GM12878 (cell line): ENCODE results near the gene CSHL1. TPM values are rescaled to one million over a fixed set of nuclear protein-coding genes. Genes with fewer than 3 reads are reported as not detected.
"Not testable (repeated sequence)": the region's sequence is repeated elsewhere in the genome, so short reads cannot be mapped to it uniquely, and the experiment has no call there.

Experiments
- ATAC-seq: fragments of 200-7000 bp; cut with Tn5 transposase; 3 replicates; pipeline ENCODE4 v1.9.1; 2020; ENCODE audit warnings: mild to moderate bottlenecking, moderate library complexity
- BruUV-seq: library from RNA; stranded (reverse); fragments of 400-500 nt; replicated peaks from 2 replicates; lab custom pipeline; 2021; lab: Mats Ljungman, UMichigan
- CTCF ChIA-PET: fragments of 300-600 bp; sonication (Branson Sonifier 250); formaldehyde crosslinking; extraction: SDS; loops from one replicate; lab custom pipeline; 2021; ENCODE audit warnings: inconsistent platforms; lab: Yijun Ruan, JAX
- POLR2A ChIA-PET: fragments of 350-600 bp; formaldehyde crosslinking; extraction: SDS; loops from one replicate; lab custom pipeline; 2021; ENCODE audit warnings: inconsistent platforms; lab: Charles Lee
- RAD21 ChIA-PET: fragments of 300-600 bp; sonication (Branson Sonifier 250); formaldehyde crosslinking; loops from one replicate; lab custom pipeline; 2023; ENCODE audit warnings: antibody characterized with exemption; ENCODE audit not compliant: unreplicated experiment; lab: Charles Lee
- SMC1A ChIA-PET: fragments of 300-600 bp; sonication (Branson Sonifier 250); formaldehyde crosslinking; loops from one replicate; lab custom pipeline; 2023; ENCODE audit not compliant: unreplicated experiment, uncharacterized antibody; lab: Charles Lee
- DNase-seq: peaks from one replicate; pipeline ENCODE4 v3.0.0-alpha.2; 2011; ENCODE audit warnings: low read depth, low spot score
- FAIRE-seq: peaks from 3 replicates; lab custom pipeline; 2011; peaks lifted over from hg19 to GRCh38; lab: Jason Lieb, UNC
- H2AFZ ChIP-seq: 2 replicates; pipeline ENCODE4 v1.6.0; 2011; ENCODE audit warnings: low read depth, low read length, control low read depth; ENCODE audit not compliant: control insufficient read depth
- H3K27ac ChIP-seq: 2 replicates; pipeline ENCODE4 v1.5.1; 2011; ENCODE audit warnings: control low read depth; ENCODE audit not compliant: control insufficient read depth, insufficient read depth
- H3K27me3 ChIP-seq, 2 experiments: replicated peaks in 1 of 2; 2 replicates each; pipeline versions ENCODE4 v1.6.0 to v1.6.1; 2011; ENCODE audit warnings: low read length in 1 of 2; ENCODE audit not compliant: control insufficient read depth in 2 of 2, insufficient read depth in 2 of 2
- H3K36me3 ChIP-seq, 2 experiments: 2 replicates each; pipeline ENCODE4 v1.5.1; 2011; ENCODE audit warnings: low read length in 1 of 2; ENCODE audit not compliant: control insufficient read depth in 2 of 2, insufficient read depth in 2 of 2
- H3K4me1 ChIP-seq: 2 replicates; pipeline ENCODE4 v1.6.1; 2011; ENCODE audit warnings: mild to moderate bottlenecking, low read length, moderate library complexity, mixed read lengths; ENCODE audit not compliant: control insufficient read depth, insufficient read depth
- H3K4me2 ChIP-seq: 2 replicates; pipeline ENCODE4 v1.6.0; 2011; ENCODE audit warnings: control low read depth; ENCODE audit not compliant: control insufficient read depth, insufficient read depth
- H3K4me3 ChIP-seq: fragments of 200-600 bp; sonication (generic); 2 replicates; pipeline ENCODE4 v1.5.1; 2016
- H3K79me2 ChIP-seq: 2 replicates; pipeline ENCODE4 v1.6.0; 2011; ENCODE audit warnings: low read length; ENCODE audit not compliant: control insufficient read depth, insufficient read depth
- H3K9ac ChIP-seq: 2 replicates; pipeline ENCODE4 v1.8.0; 2011; ENCODE audit warnings: low read length, control low read depth, mixed read lengths; ENCODE audit not compliant: control insufficient read depth, insufficient read depth
- H3K9me3 ChIP-seq: replicated peaks from 3 replicates; pipeline ENCODE4 v1.5.1; 2011; ENCODE audit warnings: mild to moderate bottlenecking, low read length; ENCODE audit not compliant: control insufficient read depth, insufficient read depth
- H4K20me1 ChIP-seq: 2 replicates; pipeline ENCODE4 v1.6.0; 2011; ENCODE audit not compliant: control insufficient read depth, insufficient read depth
- CHD4 ChIP-seq: fragments of 200-600 bp; sonication (generic); IDR thresholded peaks from 2 replicates; pipeline ENCODE4 v1.6.1; 2016; ENCODE audit warnings: mild to moderate bottlenecking
- EED ChIP-seq: sonication (generic); IDR thresholded peaks from 2 replicates; pipeline ENCODE4 v1.6.1; 2016; ENCODE audit warnings: antibody characterized with exemption, low read depth
- HDAC6 ChIP-seq: fragments of 200-600 bp; sonication (generic); IDR thresholded peaks from one replicate; pipeline ENCODE4 v1.8.0; 2017; ENCODE audit warnings: antibody characterized with exemption; ENCODE audit not compliant: unreplicated experiment
- NFYA ChIP-seq: IDR thresholded peaks from 2 replicates; pipeline ENCODE4 v1.6.1; 2011; ENCODE audit warnings: low read depth, mild to moderate bottlenecking, low read length, improper control_type of control experiment, borderline replicate concordance
- NR2F1 ChIP-seq: fragments of 450-650 bp; conservative IDR thresholded peaks from 2 replicates; pipeline ENCODE4 v1.6.1; 2017; ENCODE audit warnings: mild to moderate bottlenecking
- POU2F2 ChIP-seq: IDR thresholded peaks from 3 replicates; pipeline ENCODE4 v1.6.1; 2011; ENCODE audit warnings: low read depth, mild to moderate bottlenecking, low read length, borderline replicate concordance
- SMC3 ChIP-seq: IDR thresholded peaks from 2 replicates; pipeline ENCODE4 v1.6.1; 2011; ENCODE audit warnings: low read length, improper control_type of control experiment, borderline replicate concordance
- ZNF384 ChIP-seq: IDR thresholded peaks from 2 replicates; pipeline ENCODE4 v1.6.1; 2012; ENCODE audit warnings: low read depth, mild to moderate bottlenecking, low read length, improper control_type of control experiment, borderline replicate concordance
- whole genome bisulfite sequencing: methylation state at CpG from one replicate; pipeline ENCODE4 v1.1.6; 2016; ENCODE audit warnings: low lambda C conversion rate; ENCODE audit not compliant: insufficient replicate concordance, insufficient coverage; ENCODE audit errors: missing lambda C conversion rate; 5-methylcytosine and 5-hydroxymethylcytosine counted together
- in situ Hi-C: fragments of 300-500 bp; cut with MboI; formaldehyde crosslinking; loops from 9 replicates; pipeline ENCODE4 v1.14.3; 2018; ENCODE audit warnings: mixed read lengths
- intact Hi-C: fragments of 100-400 bp; cut with micrococcal nuclease; formaldehyde crosslinking; loops from one replicate; pipeline ENCODE4 v1.14.2; 2022; ENCODE audit not compliant: unreplicated experiment
- polyA plus RNA-seq, 11 experiments: library from polyadenylated mRNA; depleted of rRNA in 4 of 11; unstranded in 6 of 11; stranded (reverse) in 5 of 11; fragments of >200 nt; fragmentation: Nextera tagmentation in 4 of 11; fragmentation: Illumina TruSeq in 1 of 11; extraction: Ambion mirVana in 4 of 11; extraction: Trizol in 1 of 11; gene quantifications; 1 replicate in 1 of 11; 2 replicates in 10 of 11; pipeline versions ENCODE4 v1.2.1 to v1.2.3, GENCODE V29; 2011 to 2016; ENCODE audit warnings: inconsistent platforms in 2 of 11, missing spikeins in 2 of 11, low read depth in 1 of 11
- total RNA-seq, 4 experiments: library from RNA; depleted of rRNA in 3 of 4; stranded (reverse); fragments of >200 nt in 3 of 4; fragmentation: Illumina TruSeq in 1 of 4; extraction: Trizol in 1 of 4; gene quantifications; 2 replicates each; pipeline versions ENCODE4 v1.2.1 to v1.2.3, GENCODE V29; 2013 to 2021
- TF ChIP-seq, protein P1 (sequence below): IDR thresholded peaks from 2 replicates; pipeline ENCODE4 v1.6.1; 2012; ENCODE audit warnings: mild to moderate bottlenecking, low read depth, low read length
- TF ChIP-seq, protein P2 (sequence below): fragments of 450-650 bp; IDR thresholded peaks from 2 replicates; pipeline ENCODE4 v1.6.1; 2014; ENCODE audit warnings: mild to moderate bottlenecking

The CSHL1 gene
- total and polyA plus RNA-seq, 10 of the 15 experiments (the other 5 are each of a cell fraction or from before 2014, with no cell fraction given): not detected

DNA sequence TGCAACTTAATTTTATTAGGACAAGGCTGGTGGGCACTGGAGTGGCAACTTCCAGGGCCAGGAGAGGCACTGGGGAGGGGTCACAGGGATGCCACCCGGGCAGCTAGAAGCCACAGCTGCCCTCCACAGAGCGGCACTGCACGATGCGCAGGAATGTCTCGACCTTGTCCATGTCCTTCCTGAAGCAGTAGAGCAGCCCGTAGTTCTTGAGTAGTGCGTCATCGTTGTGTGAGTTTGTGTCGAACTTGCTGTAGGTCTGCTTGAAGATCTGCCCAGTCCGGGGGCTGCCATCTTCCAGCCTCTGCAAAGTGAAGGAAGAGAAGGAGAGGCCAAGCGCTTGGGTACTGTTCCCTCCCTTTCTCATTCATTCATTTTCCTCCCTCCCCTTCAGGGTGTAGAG, 6.1 kb upstream of the CSHL1 start:
- H4K20me1 ChIP-seq, BruUV-seq, ATAC-seq, H3K4me3 ChIP-seq, H3K36me3 ChIP-seq, in situ Hi-C loops, intact Hi-C loops, DNase-seq, H2AFZ ChIP-seq, H3K27ac ChIP-seq, H3K9ac ChIP-seq, H3K4me2 ChIP-seq, H3K79me2 ChIP-seq, H3K27me3 ChIP-seq, FAIRE-seq, H3K9me3 ChIP-seq: not testable (repeated sequence)
- SMC1A ChIA-PET: interaction anchor here (1.2 to 14.0 kb wide), 7 partner anchors 14 to 216 kb away, joined by 3 to 248 read pairs (median 88); partner anchors contain the start of gene CD79B
- WGBS: 86% methylated on average over 11 of the region's 11 CpGs
- POLR2A ChIA-PET: interaction anchor here (1.1 kb wide), 1 partner anchor 15 kb away, joined by 4 read pairs; the partner anchor contains the start of gene CD79B
- H3K4me1 ChIP-seq: peaks cover 12% of the 10 kb centered on the region
- CTCF ChIA-PET: interaction anchor here (1.1 to 17.4 kb wide), 8 partner anchors 14 to 216 kb away, joined by 3 to 481 read pairs (median 162); partner anchors contain the start of genes CD79B, ERN1 and ICAM2
- RAD21 ChIA-PET: interaction anchor here (2.1 to 9.2 kb wide), 5 partner anchors 16 to 215 kb away, joined by 8 to 288 read pairs (median 79); partner anchors contain the start of genes CD79B and ERN1

DNA sequence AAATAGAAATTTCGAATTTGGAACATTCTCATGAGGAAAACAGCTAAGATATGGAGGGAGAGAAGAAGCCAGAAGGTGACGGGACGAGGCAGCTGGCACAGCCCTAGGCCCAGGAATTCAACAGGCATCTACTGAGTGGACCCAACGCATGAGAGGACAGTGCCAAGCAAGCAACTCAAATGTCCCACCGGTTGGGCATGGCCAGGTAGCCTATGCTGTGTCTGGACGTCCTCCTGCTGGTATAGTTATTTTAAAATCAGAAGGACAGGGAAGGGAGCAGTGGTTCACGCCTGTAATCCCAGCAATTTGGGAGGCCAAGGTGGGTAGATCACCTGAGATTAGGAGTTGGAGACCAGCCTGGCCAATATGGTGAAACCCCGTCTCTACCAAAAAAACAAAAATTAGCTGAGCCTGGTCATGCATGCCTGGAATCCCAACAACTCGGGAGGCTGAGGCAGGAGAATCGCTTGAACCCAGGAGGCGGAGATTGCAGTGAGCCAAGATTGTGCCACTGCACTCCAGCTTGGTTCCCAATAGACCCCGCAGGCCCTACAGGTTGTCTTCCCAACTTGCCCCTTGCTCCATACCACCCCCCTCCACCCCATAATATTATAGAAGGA, 5.6 kb upstream of the CSHL1 start:
- Histone ChIP-seq H3K4me3 (no peak overlapping the region), H3K9me3 (no peaks in the 10 kb centered on the region), H3K27me3 (no peaks in the 10 kb centered on the region), H2AFZ (no peak overlapping the region), H3K4me1 (peaks cover 9% of the 10 kb centered on the region), H3K9ac (no peak overlapping the region), H3K36me3 (no peaks in the 10 kb centered on the region), H3K27ac (no peak overlapping the region), H3K4me2 (no peak overlapping the region), H4K20me1 (no peaks in the 10 kb centered on the region), H3K79me2 (no peaks in the 10 kb centered on the region)
- CTCF ChIA-PET: interaction anchor here (1.1 to 17.4 kb wide), 10 partner anchors 12 to 216 kb away, joined by 3 to 481 read pairs (median 26); partner anchors contain the start of genes CD79B, ERN1 and ICAM2
- RAD21 ChIA-PET: interaction anchor here (1.5 to 9.2 kb wide), 6 partner anchors 30 to 217 kb away, joined by 6 to 288 read pairs (median 10); no protein-coding TSS in a partner anchor
- BruUV-seq: no TSS peak
- in situ Hi-C loops: no loop called here
- SMC1A ChIA-PET: interaction anchor here (1.2 to 14.0 kb wide), 11 partner anchors 9 to 217 kb away, joined by 3 to 248 read pairs (median 8); partner anchors contain the start of genes CD79B and ICAM2
- no peak for ATAC-seq
- POLR2A ChIA-PET: interaction anchor here (1.1 to 1.4 kb wide), 3 partner anchors 16 to 108 kb away, joined by 4 read pairs; partner anchors contain the start of gene CD79B
- no peak for FAIRE-seq
- 81% methylated on average over 12 of the region's 12 CpGs for whole genome bisulfite sequencing
- DNase-seq: no peak
- intact Hi-C loops: no loop called here
- TF ChIP-seq ZNF384 (no peak), CHD4 (no peak), NFYA (no peak), SMC3 (no peak), NR2F1 (no peak), POU2F2 (no peak), HDAC6 (no peak), EED (no peak)
- TF ChIP-seq, protein P1, sequence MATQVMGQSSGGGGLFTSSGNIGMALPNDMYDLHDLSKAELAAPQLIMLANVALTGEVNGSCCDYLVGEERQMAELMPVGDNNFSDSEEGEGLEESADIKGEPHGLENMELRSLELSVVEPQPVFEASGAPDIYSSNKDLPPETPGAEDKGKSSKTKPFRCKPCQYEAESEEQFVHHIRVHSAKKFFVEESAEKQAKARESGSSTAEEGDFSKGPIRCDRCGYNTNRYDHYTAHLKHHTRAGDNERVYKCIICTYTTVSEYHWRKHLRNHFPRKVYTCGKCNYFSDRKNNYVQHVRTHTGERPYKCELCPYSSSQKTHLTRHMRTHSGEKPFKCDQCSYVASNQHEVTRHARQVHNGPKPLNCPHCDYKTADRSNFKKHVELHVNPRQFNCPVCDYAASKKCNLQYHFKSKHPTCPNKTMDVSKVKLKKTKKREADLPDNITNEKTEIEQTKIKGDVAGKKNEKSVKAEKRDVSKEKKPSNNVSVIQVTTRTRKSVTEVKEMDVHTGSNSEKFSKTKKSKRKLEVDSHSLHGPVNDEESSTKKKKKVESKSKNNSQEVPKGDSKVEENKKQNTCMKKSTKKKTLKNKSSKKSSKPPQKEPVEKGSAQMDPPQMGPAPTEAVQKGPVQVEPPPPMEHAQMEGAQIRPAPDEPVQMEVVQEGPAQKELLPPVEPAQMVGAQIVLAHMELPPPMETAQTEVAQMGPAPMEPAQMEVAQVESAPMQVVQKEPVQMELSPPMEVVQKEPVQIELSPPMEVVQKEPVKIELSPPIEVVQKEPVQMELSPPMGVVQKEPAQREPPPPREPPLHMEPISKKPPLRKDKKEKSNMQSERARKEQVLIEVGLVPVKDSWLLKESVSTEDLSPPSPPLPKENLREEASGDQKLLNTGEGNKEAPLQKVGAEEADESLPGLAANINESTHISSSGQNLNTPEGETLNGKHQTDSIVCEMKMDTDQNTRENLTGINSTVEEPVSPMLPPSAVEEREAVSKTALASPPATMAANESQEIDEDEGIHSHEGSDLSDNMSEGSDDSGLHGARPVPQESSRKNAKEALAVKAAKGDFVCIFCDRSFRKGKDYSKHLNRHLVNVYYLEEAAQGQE: no peak
- TF ChIP-seq, protein P2, sequence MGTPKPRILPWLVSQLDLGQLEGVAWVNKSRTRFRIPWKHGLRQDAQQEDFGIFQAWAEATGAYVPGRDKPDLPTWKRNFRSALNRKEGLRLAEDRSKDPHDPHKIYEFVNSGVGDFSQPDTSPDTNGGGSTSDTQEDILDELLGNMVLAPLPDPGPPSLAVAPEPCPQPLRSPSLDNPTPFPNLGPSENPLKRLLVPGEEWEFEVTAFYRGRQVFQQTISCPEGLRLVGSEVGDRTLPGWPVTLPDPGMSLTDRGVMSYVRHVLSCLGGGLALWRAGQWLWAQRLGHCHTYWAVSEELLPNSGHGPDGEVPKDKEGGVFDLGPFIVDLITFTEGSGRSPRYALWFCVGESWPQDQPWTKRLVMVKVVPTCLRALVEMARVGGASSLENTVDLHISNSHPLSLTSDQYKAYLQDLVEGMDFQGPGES: no peak
